MCF 10A (cell line): ENCODE results near the gene AZGP1. TPM values are rescaled to one million over a fixed set of nuclear protein-coding genes. Genes with fewer than 3 reads are reported as not detected.

ENCODE experiments used
- Bru-seq: library from RNA; stranded (reverse); fragments of 400-500 nt; gene quantifications from one replicate; lab custom pipeline; 2021; lab: Mats Ljungman, UMichigan
- BruChase-seq, 2 experiments: library from RNA; stranded (reverse); fragments of 400-500 nt; gene quantifications; one replicate each; lab custom pipeline; 2021; lab: Mats Ljungman, UMichigan
- BruUV-seq: library from RNA; stranded (reverse); fragments of 400-500 nt; replicated peaks from 2 replicates; lab custom pipeline; 2021; lab: Mats Ljungman, UMichigan
- CTCF ChIA-PET: fragments of 300-600 bp; sonication (Branson Sonifier 250); formaldehyde crosslinking; extraction: SDS; loops from one replicate; lab custom pipeline; 2021; ENCODE audit warnings: antibody characterized with exemption, inconsistent platforms; lab: Yijun Ruan, JAX
- POLR2A ChIA-PET: fragments of 300-600, 350-650 bp; sonication (Branson Sonifier 250); formaldehyde crosslinking; extraction: SDS; loops from one replicate; lab custom pipeline; 2020; ENCODE audit warnings: antibody characterized with exemption, inconsistent platforms; lab: Yijun Ruan, JAX
- DNase-seq: peaks from one replicate; pipeline ENCODE4 v3.0.0-alpha.2; 2018; ENCODE audit not compliant: unreplicated experiment
- H3K27ac Mint-ChIP-seq: one replicate; pipeline ENCODE4 v1.8.0; 2022; ENCODE audit warnings: mild to moderate bottlenecking, low read depth, mixed read lengths; ENCODE audit not compliant: unreplicated experiment
- H3K27me3 Mint-ChIP-seq: one replicate; pipeline ENCODE4 v1.8.0; 2022; ENCODE audit warnings: mixed read lengths; ENCODE audit not compliant: insufficient read depth, unreplicated experiment
- H3K36me3 Mint-ChIP-seq: one replicate; pipeline ENCODE4 v1.8.0; 2022; ENCODE audit warnings: mild to moderate bottlenecking, moderate library complexity, mixed read lengths; ENCODE audit not compliant: insufficient read depth, unreplicated experiment
- H3K4me1 Mint-ChIP-seq: one replicate; pipeline ENCODE4 v1.8.0; 2022; ENCODE audit warnings: mixed read lengths; ENCODE audit not compliant: insufficient read depth, unreplicated experiment
- H3K4me3 Mint-ChIP-seq: one replicate; pipeline ENCODE4 v1.8.0; 2022; ENCODE audit warnings: mild to moderate bottlenecking, moderate library complexity, mixed read lengths; ENCODE audit not compliant: unreplicated experiment
- H3K9me3 Mint-ChIP-seq: one replicate; pipeline ENCODE4 v1.8.0; 2022; ENCODE audit warnings: mixed read lengths; ENCODE audit not compliant: unreplicated experiment
- CTCF ChIP-seq: fragments of 200-600 bp; IDR thresholded peaks from one replicate; pipeline ENCODE4 v1.8.0; 2022; ENCODE audit warnings: antibody characterized with exemption, mild to moderate bottlenecking; ENCODE audit not compliant: unreplicated experiment
- intact Hi-C: fragments of 100-400 bp; cut with micrococcal nuclease; formaldehyde crosslinking; loops from 2 replicates; pipeline ENCODE4 v1.14.1; 2022
- long read RNA-seq: library from polyadenylated mRNA; stranded (forward); transcript quantifications from one replicate; pipeline ENCODE4 v2.0.0, GENCODE V29; 2022
- total RNA-seq: library from RNA; stranded (reverse); gene quantifications from 2 replicates; pipeline ENCODE4 v1.2.3, GENCODE V29; 2022

Gene AZGP1
- total RNA-seq: 0.58 and 0.59 TPM in 2 replicates
- percentile 9 among the genes with signal in this experiment for Bru-seq, nascent RNA
- BruChase-seq, experiment 1, labeled RNA remaining after a 6-hour chase: percentile 12 among the genes with signal in this experiment
- percentile 12 among the genes with signal in this experiment for BruChase-seq, experiment 2, labeled RNA remaining after a 2-hour chase
- long read RNA-seq: 0 reads

- no peaks in the 10 kb centered on the region for H3K9me3 Mint-ChIP-seq
- no TSS peak for BruUV-seq
- TF ChIP-seq CTCF: no peak
- H3K4me3 Mint-ChIP-seq: no peak within 1 kb of the TSS
- H3K36me3 Mint-ChIP-seq: peaks cover 5% of the 10 kb centered on the region
- ChIA-PET CTCF (interaction anchor here (0.6 to 1.3 kb wide), 2 partner anchors 14 to 67 kb away, joined by 3 read pairs; no protein-coding TSS in a partner anchor), POLR2A (interaction anchor here (0.6 to 1.0 kb wide), 5 partner anchors 16 to 424 kb away, joined by 3 to 4 read pairs (median 3); partner anchors contain the start of gene TRIM4)
- no peak within 1 kb of the TSS for H3K27ac Mint-ChIP-seq
- no peaks in the 10 kb centered on the region for H3K27me3 Mint-ChIP-seq
- peak; percentile 33 for DNase-seq
- intact Hi-C loops: no loop called here
- H3K4me1 Mint-ChIP-seq: peaks cover 13% of the 10 kb centered on the region
Measured at GRCh38 chr7:99975782-99976521, at the start of gene AZGP1. AZGP1 (minus strand) TSS chr7:99976031; CDS start chr7:99976020, 11 bp downstream.

- intact Hi-C loops: no loop called here
- CTCF ChIA-PET: interaction anchor here (0.7 to 0.9 kb wide), 2 partner anchors 105 to 612 kb away, joined by 3 to 4 read pairs; partner anchors contain the start of gene TRIM4
Measured at GRCh38 chr7:100024020-100024619, 48.3 kb upstream of the AZGP1 start.

GRCh38 chr7:100023526-100023925 lies 47.7 kb upstream of the AZGP1 start:
- Mint-ChIP-seq H3K27me3 (no peaks in the 10 kb centered on the region), H3K4me3 (peak overlapping the region; percentile 49), H3K9me3 (no peaks in the 10 kb centered on the region), H3K27ac (peak overlapping the region; percentile 66), H3K4me1 (peaks cover 26% of the 10 kb centered on the region), H3K36me3 (peaks cover 77% of the 10 kb centered on the region)
- CTCF ChIA-PET: no interaction called here
- intact Hi-C loops: no loop called here
- TF ChIP-seq CTCF: no peak
- POLR2A ChIA-PET: interaction anchor here (0.6 to 1.8 kb wide), 5 partner anchors 8 to 271 kb away, joined by 3 to 5 read pairs (median 3); partner anchors contain the start of genes ZKSCAN1 and ZSCAN21
- BruUV-seq: no TSS peak
- no peak for DNase-seq

More at GRCh38 chr7:100024020-100024619, 48.3 kb upstream of the AZGP1 start:
- POLR2A ChIA-PET: interaction anchor here (0.6 to 1.8 kb wide), 7 partner anchors 8 to 111 kb away, joined by 3 to 5 read pairs (median 3); partner anchors contain the start of genes TRIM4, ZKSCAN1 and ZSCAN21
- DNase-seq: no peak
- Mint-ChIP-seq H3K9me3 (no peaks in the 10 kb centered on the region), H3K4me3 (no peak overlapping the region), H3K4me1 (peaks cover 26% of the 10 kb centered on the region), H3K27ac (no peak overlapping the region), H3K27me3 (no peaks in the 10 kb centered on the region), H3K36me3 (peaks cover 80% of the 10 kb centered on the region)
- BruUV-seq: no TSS peak
- no peak for TF ChIP-seq CTCF
